Amygdala (tissue), 56 donors: ENCODE data around the gene JUN.
"Not testable (repeated sequence)": the region's sequence is repeated elsewhere in the genome, so short reads cannot be mapped to it uniquely, and the experiment has no call there.

Source experiments
- DNase-seq, 56 donors: peaks; one replicate each; lab custom pipeline; 2025; lab: John Stamatoyannopoulos, UW

The JUN gene

DNA sequence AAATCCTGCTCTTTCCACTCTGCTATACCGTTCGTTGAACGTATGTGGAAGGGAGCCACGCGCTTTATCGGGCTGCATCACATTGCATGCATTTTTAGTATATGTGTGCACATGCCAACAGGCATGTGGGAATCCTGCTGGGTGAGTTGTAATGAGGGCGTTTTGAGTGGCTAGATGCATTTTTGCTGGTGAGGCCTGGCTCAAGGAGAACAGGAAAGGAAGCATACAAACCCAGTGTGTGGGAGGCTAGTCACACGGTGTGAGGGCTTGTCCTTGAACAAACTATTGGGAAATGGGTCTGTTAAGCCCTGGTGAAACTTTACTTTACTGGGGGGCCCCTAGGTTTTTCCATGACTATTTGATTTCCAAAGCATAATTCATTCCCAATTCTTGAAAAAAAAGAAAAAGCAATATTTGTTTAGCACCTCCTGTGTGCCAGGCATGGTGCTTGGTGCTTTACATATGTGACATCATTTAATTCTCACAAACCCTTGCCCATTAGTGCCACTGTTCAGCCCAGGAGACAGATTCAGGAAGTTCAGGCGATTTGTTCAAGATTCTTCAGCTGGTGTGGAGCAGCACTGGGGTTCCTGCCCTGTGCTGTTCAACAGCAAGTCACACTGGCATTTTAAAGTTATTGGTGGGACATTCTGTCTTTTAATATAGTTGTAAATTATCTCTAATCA, 25.6 kb upstream of the JUN start:
- no peak for DNase-seq

DNA sequence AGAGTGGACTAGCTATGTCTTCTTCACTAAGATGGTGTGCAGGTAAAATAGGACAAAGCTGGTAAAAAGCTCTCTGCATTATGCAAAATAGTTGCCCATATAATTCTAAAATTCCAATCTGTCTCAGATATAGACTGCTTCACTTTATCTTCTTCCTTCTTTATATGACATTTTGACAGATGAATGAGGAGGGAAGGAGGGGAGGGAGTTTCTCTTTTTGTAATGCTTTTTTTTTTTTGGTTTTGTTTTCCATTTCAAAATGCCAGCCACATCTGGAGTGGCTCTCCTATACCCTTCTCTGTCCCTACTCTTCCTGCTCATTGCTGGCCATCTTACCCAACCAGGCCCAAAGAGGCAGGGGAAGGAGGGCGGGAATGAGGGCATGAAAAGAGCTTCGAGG, 24.2 kb upstream of the JUN start:
- DNase-seq = no peak

DNA sequence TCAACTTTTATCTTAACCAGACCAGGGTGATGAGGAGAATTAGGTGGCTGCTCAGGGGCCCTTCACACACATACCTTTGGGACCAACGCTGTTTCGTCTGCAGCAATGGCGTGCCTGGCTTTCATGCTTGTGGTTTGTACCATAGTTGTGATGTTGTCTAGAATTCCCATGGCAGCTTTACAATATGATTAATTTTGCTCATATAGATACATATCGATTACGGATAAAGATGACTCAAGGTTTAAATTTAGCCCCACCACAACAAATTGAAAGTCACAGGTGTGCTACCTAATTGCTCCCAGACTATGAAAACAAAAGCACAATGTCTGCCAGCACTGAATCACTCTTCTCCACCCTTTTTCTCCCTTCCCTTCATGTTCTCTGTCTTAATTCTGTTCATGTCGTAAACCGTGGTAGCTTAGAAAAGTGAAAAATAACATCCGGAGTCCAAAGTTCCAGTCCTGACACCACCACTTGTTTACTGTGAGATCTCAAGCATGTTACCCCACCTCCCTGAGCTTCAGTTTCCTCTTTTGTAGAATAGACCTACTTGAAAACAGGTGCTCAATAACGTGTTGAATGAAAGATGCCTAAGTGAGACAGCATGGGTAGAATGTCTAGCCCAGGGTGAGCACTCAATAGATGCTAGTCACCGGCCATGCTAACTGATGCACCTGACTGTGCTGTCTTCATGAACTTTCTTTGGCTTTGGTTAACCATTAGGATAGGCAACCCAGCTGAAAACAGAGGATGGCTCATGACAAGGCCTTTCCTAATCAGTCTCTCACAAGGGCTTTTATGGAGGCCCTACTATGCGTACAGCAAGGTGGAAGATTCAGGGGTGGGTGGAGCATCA, 22.1 kb upstream of the JUN start:
- DNase-seq = no peak

DNA sequence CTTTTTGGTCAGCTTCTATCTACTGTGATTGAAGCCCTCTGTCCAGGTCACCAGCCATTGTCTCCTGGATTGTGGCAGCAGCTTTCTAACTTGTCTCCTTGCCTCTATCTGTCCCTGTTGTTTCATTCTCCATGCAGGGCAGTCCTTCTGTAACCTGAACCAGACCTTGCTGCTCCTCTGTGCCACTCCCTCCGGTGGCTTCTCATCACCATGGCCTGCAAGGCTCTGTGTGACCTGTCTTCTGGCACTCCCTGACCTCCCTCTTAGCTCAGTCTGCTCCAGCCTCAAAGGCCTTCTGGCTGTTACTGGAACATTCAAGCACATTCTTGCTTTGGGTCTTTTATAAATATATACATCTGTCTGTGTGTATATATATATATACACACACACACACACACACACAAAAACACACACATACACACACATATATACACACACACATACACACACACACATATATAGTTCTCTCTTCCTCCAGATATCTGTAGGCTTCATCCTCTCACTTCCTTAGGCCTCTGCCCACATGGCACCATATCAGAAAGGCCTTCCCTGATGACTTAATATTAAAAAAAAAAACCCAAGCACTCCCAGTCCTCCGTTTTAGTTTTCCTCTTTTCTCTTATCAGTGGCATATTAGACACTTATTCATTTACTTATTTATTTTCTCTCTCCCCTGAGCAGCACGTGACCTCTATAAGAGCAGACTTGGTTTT, 21.2 kb upstream of the JUN start:
- DNase-seq = no peak

DNA sequence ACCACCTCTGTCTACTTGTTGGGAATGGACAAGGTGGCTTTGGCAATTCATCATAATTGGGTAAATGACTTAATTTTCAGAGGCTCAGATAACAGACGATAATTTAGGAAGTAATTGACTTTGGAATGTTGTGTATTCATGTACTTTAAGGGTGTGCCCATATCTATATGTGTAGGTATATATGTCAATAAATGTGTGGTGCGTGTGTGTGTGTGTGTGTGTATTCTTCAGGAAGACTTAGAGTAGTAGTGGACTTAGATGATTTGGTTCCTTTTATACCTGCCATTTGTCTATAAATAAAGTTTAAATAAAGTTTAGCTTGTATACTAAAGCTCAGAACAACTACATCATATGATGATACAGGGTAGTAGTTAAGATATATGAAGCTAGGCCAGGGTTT, 20.0 kb upstream of the JUN start:
- DNase-seq = no peak

DNA sequence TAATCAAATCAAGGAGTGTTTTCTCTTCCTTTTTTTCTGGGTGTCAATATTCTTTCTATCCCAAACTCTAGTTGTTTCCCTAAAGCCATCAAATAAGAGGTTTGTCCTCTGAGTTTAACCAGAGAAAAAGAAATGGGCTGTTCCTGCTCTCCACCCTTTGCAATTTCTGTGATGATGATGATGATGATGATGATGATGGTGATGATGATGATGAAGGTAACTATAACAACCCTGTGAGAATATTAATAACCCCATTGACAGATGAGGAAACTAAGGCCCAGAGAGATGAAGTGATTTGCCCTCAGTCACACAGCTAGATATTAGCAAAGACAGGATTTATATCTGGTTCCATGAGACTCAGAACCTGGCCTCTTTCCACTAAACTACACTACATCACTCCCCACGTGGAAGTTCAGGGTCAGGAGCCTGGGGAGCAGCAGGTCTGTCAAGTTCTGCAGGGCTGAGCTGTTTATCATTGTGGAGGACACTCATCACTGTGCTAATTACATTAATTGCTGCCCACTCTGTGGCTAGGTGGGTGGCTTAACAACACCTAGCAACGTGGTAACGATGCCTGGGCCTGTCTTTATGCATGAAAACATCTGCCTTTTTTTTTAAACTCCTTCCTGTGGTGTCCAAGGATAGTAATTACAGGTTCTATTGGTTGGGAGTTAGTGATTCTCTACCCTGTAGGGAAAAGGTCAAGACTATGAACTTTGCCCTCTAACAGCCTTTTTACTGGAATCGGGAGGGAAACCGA, 19.0 kb upstream of the JUN start:
- no peak for DNase-seq

DNA sequence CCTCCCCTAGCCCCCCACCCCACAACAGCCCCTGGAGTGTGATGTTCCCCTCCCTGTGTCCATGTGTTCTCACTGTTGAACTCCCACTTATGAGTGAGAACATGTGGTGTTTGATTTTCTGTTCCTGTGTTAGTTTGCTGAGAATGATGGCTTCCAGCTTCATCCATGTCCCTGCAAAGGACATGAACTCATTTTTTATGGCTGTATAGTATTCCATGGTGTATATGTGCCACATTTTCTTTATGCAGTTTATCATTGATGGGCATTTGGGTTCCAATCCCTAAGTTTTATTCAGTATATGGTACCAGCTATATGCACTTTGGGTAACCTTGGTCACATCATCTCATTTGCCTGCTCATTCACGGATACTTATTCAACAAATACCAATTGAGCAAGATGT, 17.4 kb upstream of the JUN start:
- not testable (repeated sequence) for DNase-seq

DNA sequence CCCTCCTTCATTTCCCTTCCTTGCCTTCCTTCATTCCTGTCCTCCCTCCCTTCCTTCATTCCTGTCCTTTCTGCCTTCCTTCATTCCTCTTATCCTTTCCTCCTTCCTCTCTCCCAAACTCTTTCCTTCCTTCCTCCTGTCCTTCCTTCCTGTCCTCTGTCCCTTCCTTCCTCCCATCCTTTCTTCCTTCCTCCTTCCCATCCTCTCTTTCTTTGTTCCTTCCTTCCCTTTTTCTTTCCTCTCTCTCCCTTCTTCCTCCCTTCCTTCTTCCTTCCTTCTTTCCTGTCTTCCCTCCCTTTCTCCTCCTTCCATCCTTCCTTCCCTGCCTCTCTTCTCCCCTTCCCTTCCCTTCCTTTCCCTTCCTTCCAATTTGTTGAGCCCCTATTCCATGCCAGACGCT, 15.8 kb upstream of the JUN start:
- DNase-seq = no peak

DNA sequence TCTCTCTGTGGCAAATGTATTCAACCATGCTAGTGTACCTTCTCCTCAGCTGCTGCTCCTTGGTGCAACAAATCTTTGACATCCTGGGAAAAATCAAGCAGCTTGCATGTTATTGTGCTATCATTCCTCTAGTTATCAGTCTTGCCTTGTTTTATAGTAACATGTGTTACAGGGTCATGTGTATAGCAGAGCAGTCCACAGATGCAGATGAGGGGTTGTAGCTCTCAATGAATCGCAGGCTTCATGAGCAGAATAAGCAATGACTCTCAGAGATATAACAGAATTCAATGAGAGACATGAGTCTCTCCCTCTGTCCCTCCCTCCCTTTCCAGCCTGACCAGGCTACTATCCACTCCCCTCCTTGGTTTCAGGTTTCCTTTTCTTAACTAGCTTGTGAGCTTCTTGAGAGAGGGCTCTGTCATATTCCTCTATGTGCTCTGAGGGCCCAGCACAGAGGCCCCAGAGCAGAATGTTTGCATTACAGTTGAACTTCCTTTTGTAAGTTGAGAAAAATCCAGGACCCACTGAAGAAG, 15.1 kb upstream of the JUN start:
- no peak for DNase-seq

DNA sequence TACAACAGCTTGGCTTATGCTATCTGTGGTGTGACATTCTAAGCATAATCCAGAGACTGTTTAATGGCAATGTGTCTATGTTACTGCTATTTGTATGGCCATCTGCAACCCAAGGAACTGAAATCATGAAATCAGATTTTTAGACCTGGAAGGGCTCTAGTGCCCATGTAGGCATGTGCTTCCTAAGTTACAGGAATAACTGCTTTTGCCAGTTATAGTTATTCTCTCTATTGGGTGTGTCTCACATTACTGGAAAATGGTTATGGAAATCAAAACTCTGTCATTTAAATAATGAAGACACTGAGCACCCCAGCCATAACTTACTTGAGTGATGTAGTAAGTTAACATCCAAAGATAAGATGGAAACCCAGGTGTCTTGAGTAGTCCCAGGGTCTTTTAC, 12.6 kb upstream of the JUN start:
- DNase-seq = no peak

DNA sequence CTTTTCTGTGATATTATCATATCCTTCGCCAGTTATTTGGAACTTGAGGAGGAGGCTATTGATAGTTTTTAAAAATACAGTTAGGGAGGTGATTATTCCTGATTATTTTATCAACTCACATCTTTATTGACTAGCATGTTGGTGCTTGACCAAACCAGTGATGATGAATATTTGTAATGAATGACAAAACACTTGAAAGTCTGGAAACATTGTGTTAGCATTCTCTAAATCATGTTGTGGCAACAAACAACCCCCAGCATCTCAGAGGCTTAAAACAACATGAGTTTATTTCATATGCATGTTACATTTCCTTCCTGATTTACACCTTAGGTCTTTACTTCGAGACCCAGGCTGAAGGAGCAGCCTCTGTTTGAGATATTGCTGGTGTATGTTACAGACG, 10.7 kb upstream of the JUN start:
- DNase-seq = no peak

DNA sequence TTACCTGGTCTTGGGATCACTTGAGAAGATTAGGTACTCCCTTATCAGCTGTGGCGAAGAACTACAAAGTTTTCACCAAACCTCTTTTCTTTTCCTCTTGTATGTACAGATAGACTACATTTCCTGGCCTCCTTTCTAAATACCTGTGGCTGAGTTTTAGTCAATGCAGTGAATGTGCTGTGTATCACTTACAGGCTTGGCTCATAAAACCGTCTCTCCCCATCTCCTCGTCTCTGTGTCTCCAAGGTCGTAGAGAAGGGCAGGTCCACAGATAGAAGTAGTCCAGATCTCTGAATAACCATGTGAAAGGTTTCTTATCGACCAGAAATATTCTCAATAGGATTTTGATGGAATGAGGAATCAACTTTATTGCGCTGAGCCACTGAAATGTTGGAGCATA, 9.0 kb upstream of the JUN start:
- DNase-seq = no peak

DNA sequence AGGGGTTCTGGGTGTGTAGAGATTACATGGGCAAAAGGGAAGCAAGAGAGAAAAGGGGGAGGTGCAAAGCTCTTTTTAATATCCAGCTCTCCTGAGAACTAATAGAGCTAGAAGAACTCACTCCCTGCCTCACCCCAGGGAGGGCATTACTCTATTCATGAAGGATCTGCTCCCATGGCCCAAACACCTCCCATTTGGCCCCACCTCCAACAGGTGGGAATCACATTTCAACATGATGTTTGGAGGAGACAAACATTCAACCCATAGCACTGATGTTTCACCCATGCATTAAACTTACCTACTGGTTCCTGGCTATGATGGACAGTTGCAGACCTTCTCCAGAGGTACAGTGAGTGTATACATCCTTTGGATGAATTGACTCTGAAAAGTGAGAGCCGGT, 7.3 kb upstream of the JUN start:
- no peak for DNase-seq

DNA sequence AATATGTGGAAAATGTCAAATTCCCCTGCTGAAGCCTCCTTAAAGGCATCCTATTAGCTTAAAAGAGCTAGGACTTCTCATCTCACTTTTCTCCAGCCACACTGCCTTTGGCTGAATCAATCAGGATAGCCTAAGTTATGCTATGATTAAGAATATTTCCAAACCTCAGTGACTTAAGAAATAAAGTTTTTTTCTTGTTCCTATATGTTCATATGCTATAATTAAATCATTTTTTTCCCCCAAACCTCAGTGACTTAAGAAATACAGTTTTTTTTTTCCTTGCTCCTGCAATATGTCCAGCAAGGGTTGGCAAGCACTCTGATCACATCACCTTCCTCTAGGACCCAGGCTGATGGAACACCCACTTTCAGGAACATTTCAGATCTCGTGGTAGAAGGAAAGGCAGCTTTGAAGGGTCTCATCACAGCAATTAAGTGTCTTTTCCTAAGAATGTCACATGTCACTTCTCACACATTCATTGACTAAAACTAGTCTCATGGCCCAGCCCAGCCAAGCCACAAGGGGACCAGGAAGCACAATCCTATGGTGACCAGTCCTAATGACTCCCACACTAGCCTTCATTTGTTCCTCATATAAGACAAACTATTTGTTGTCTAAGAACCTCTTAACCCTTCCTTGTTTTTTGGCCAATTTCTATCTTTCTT, 6.3 kb upstream of the JUN start:
- DNase-seq = no peak

DNA sequence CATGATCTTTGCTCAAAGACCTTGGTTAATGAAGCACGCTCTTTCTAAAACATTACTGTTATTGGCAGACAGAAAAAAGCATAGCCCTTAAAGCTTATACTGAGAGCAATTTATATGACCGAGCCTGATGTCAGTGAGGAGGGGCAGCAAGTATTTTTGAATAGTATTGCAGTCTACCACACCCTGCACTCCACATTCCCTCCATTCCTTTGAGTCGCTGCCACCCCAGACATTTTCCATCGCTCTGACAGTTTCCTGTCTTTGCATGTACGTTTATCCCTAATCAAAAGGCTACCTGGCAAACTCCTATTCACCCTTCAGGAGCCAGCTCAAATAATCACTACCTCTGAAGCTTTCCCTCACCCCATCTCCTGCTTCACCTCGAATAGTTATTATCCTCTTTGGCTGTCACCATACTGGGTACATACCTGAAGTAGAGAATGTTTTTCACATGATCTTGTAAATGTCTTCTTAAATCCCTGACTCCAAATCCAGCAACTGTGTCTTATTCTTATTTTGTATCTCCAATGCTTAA, 5.5 kb upstream of the JUN start:
- no peak for DNase-seq

DNA sequence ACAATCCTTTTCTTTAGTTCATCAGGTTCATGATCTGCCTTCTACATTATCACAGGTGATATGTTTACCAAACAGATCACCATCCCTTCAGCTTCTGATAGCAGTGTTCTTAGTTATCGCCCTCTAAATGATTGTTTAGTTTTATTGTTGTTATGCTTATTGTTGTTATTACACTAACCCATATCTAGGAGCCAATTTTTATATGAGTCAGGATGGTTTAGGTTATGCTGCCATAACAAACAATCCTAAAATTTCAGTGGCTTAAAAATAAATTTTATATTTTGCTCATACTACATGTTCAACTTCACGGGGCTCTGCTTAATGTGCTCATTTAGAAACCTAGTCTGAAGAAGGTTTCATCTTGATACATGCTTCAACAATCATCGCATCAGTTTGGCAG, 4.4 kb upstream of the JUN start:
- no peak for DNase-seq

DNA sequence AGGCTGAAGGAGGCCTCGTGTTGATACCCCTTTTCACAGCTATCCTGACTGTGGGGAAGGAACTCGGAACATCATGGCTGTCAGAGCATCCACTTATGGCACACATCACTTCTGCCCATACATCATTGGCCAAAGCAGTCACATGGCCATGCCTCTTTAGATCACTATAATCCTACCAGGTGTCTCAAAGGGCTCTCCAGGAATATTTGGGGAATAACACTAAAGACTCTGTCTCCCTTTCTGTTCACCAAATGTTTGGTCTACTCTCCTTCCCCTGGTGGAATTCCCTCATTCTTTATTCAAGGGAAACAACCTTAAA, 3.0 kb upstream of the JUN start:
- no peak for DNase-seq

DNA sequence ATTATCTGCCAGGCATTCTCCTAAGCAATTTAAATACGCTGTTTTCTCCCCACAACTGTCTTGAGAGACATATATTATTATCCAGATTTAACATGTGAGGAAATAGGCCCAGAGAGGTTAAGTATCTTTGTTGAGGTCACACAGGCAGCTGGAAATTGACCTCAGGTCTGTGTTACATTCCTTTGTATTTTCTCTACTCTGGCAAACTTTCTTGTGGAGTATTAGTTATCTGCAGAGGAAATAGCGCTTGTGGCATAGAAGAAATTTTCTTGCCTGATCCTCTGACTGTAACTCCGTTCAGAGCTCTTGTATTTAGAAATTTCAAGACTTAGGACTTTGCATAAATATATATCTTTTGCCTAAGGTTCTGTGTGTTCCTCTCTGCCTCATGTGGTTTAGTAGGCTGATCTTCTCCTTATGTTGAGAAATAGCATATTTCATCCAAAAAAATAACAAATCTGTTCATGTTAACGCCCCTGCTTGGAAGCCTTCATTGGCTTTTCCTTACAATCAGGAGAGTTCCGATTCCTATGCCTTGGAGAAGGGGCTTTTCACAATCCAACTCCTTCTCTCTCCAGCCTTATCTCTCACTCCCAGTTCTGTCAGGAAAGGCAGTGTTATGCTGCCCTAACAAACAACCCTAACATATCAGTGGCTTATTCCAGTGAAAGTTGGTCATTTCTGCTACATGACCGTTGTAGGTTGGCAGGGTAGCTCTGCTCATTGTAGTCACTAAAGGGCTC, 2.5 kb upstream of the JUN start:
- DNase-seq = no peak

DNA sequence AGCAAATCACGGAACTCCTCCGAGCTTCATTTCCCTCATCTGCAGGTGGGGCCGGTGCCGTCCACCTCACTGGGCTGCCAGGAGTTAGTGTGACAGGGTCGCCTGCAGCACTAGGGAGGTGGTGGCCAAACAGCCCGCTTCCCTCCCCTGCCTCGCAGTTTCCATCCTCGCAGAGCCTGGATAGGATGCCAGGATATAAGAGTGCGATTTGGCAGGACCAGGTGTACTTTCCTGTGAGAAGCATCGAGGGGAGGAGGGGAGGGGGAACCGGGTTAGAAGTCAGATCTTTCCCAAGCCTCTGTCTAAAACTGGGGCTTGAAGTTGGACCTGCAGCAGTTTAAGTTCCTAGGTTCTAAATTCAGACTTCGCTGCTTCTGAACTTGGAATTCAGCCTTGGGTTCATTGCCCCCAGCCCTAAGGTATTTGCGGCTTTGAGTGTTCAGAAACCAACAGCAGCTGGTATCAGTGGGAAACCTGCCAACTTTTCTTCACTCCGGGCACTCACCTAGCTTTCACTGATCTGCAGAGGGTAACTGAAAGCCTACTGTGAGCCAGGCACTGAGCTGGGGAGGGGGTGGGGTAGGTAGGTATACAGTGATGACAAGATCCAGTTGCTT, 1.7 kb upstream of the JUN start:
- DNase-seq = peak in 14 of 56 donors; percentile 17 to 76 (median 45)
